Measurements from ENCODE around the gene HYOU1.

The HYOU1 gene

DNA sequence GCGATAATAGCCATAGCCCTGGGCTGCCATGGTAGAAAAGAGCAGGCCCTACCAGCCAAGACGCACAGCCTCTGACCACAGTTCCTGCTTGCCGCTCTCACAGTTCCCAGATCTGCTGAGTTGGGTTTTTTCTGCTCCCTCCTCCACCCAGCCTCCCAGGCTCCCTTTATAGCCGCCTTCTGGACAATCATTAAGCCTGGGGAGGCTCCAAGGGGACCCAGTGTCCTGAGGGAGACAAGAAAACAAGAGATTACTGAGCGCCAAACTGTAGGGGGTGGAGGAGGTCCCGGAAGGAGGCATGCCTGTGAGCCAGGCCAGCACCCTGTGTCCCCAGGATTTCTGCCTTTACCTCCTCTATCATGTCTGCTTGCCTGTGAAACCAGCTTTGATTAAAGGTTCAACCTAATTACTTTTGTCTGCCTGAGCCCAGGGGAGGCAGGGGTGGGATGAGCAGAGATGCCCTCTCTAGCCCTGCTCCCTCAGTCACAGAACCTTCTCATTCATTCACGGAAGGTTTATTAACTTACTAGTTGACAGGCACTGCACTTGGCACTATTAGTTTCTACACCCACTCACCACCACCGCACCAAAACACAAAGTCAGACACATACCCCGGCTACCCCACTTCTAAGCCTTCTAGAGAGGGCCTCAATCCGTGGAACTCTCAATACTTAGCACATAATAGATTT lies 27.5 kb downstream of the HYOU1 start:
- ATAC-seq (replicated peaks; ENCODE audit: extremely low read depth, poor library complexity, severe bottlenecking): no peak
- DNase-seq (ENCODE audit: low spot score in 2 of 2): no peak
- no peaks in the 10 kb centered on the region for H3K27me3 Mint-ChIP-seq
- H3K27ac Mint-ChIP-seq (ENCODE audit: low read depth): no peak overlapping the region
- H3K4me3 Mint-ChIP-seq: peak overlapping the region; percentile 85
- H3K36me3 Mint-ChIP-seq (ENCODE audit: insufficient read depth): peaks cover 11% of the 10 kb centered on the region
- peaks cover 17% of the 10 kb centered on the region for H3K4me1 Mint-ChIP-seq
- no peaks in the 10 kb centered on the region for H3K9me3 Mint-ChIP-seq

- DNase-seq (ENCODE audit: low spot score in 2 of 2) (no peak), ATAC-seq (replicated peaks; ENCODE audit: extremely low read depth, poor library complexity, severe bottlenecking) (no peak)
- Mint-ChIP-seq H3K27me3 (no peaks in the 10 kb centered on the region), H3K4me3 (peak overlapping the region; percentile 85), H3K27ac (ENCODE audit: low read depth) (no peak overlapping the region), H3K36me3 (ENCODE audit: insufficient read depth) (peaks cover 11% of the 10 kb centered on the region), H3K9me3 (no peaks in the 10 kb centered on the region), H3K4me1 (peaks cover 21% of the 10 kb centered on the region)
Measured at GRCh38 chr11:119029069-119029339, 28.0 kb downstream of the HYOU1 start.

DNA sequence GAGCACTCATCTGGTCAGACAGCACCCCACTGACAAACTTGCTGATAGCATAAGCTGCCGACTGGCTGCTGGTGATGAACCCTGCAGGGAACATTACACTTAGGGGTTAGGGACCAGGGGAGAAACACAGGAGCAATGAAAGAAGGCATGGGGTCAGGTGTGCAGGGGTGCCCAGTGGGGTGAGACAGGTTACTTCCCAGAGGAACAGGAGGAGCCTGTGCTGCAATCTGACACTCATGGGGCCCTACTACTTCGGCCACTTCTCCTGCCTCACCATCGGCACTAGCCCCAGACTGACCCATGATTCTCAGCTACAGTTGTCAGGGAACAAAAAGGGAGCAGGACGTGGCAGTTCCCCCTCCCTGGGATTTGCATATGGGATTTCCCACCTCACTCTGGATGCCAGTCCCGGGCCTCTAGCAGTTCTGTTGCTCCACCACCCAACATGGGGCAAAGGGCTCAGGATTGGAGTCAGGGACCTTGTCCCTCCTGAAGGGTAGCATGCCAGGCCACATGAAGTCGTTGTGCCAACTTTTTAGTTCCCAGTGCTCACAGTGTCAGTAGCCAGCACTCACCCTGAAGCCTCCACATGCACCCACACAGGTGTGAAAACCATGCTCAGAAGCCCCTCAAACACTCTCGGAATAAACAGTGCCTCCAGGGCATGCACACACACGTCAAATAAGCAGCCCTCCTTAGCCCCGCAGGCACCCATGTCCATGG lies 28.5 kb downstream of the HYOU1 start:
- H3K27me3 Mint-ChIP-seq: no peaks in the 10 kb centered on the region
- no peak for DNase-seq (ENCODE audit: low spot score in 2 of 2)
- H3K4me3 Mint-ChIP-seq: no peak overlapping the region
- peaks cover 24% of the 10 kb centered on the region for H3K4me1 Mint-ChIP-seq
- H3K36me3 Mint-ChIP-seq (ENCODE audit: insufficient read depth): peaks cover 14% of the 10 kb centered on the region
- ATAC-seq (replicated peaks; ENCODE audit: extremely low read depth, poor library complexity, severe bottlenecking): no peak
- H3K9me3 Mint-ChIP-seq: no peaks in the 10 kb centered on the region
- H3K27ac Mint-ChIP-seq (ENCODE audit: low read depth): no peak overlapping the region

DNA sequence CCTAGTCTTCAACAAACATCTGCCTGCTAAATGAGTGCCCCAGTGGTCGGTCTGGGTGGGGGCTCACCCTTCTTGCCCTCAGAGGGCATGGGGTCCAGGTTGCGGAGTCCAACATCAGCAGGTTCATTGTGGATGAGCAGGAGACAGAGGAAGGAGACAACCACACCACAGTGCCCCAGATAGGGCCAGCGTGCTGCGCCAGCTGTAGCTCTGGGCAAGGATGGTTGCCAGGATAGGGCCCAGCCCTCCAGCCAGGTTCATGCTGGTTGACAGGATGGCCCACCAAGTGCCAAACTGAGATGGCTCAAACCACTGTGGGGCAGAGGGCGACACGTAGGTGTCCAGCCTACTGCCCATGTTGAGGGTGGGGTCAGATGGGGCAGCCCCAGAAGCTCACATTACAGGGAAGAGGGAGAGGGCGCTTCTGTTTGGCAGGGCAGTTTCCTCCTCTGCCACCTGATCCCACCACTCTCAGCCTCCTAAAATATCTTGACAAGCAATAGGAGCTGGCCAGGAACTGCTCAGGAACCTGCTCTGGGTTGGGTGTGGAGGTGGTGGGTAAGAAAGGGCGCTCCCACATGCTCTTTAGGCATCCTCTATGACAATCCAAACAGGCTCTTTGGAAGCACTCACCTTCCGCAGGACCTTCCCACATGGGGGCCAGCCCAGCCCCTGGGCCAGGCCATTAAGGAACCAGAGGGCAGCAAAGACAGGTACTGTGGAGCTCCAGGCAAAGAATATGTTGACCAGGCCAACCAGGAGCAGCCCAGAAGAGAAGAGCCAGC lies 29.3 kb downstream of the HYOU1 start:
- H3K4me1 Mint-ChIP-seq: peaks cover 29% of the 10 kb centered on the region
- H3K27me3 Mint-ChIP-seq: no peaks in the 10 kb centered on the region
- no peak overlapping the region for H3K27ac Mint-ChIP-seq (ENCODE audit: low read depth)
- H3K9me3 Mint-ChIP-seq: no peaks in the 10 kb centered on the region
- H3K4me3 Mint-ChIP-seq: no peak overlapping the region
- H3K36me3 Mint-ChIP-seq (ENCODE audit: insufficient read depth): peaks cover 21% of the 10 kb centered on the region
- DNase-seq (ENCODE audit: low spot score in 2 of 2): no peak
- ATAC-seq (replicated peaks; ENCODE audit: extremely low read depth, poor library complexity, severe bottlenecking): no peak

DNA sequence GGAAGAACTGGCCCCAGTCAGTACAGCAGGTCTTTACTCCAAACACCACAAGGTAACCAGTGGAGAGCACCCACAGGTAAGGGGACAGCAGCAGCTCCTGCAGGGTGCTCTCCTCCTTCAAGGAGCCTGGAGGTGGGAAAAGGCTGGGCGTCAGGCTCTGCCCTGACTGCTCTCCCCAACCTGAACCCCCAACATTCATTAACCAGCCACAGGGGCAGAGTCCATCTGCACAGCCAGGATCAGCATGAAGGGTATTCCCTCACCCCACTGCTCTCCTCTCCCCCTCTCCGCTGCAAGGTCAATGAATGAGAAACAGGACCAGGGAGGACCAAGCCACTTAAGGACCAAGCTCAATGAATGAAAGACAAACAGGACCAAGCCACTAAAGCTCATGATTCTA lies 30.0 kb downstream of the HYOU1 start:
- H3K27ac Mint-ChIP-seq (ENCODE audit: low read depth): peak overlapping the region; percentile 22
- no peak overlapping the region for H3K4me3 Mint-ChIP-seq
- peaks cover 29% of the 10 kb centered on the region for H3K4me1 Mint-ChIP-seq

DNA sequence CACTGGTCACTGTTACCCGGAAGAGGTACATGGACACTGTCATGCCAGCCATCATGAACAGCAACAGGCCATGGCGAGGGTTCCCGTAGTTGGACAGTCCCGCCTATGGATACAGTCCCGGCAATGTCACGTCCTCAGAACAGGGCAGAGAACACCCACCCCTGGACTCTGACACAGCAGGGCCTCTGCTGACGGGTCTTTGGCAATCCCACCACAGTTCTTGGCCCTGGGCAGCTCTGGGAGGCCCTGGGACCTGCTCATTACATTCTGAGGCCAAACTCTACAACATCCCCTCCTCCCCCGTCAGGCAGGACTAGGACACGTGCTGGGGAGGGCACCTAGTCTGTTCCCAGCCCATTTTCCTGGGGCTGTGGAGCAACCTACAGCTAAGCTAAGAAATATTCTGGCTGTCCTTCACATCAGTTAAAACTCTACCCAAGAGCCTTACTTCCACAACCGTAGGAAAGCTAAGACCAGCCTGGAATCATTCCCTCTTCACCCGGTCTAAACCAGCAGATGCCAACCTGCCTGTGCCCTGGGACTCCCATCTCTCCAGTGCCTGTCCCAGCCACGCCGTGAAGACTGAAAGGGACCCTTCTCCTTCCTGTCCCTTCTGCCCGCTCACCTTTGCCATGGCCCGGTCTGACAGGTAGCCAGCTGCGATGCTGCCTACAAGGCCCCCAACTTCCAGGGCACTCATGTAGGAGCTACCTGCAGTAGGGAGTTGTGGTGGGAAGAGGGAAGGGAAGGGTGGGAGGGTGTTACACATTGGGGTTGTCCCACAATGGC lies 30.8 kb downstream of the HYOU1 start:
- H3K27ac Mint-ChIP-seq (ENCODE audit: low read depth): no peak overlapping the region
- no peak overlapping the region for H3K4me3 Mint-ChIP-seq
- no peaks in the 10 kb centered on the region for H3K9me3 Mint-ChIP-seq
- peaks cover 34% of the 10 kb centered on the region for H3K36me3 Mint-ChIP-seq (ENCODE audit: insufficient read depth)
- no peak for ATAC-seq (replicated peaks; ENCODE audit: extremely low read depth, poor library complexity, severe bottlenecking)
- H3K4me1 Mint-ChIP-seq: peaks cover 29% of the 10 kb centered on the region
- no peaks in the 10 kb centered on the region for H3K27me3 Mint-ChIP-seq
- DNase-seq (ENCODE audit: low spot score in 2 of 2): no peak

More for the DNA sequence above, 30.0 kb downstream of the HYOU1 start:
- DNase-seq (ENCODE audit: low spot score in 2 of 2) (no peak), ATAC-seq (replicated peaks; ENCODE audit: extremely low read depth, poor library complexity, severe bottlenecking) (no peak)
- Mint-ChIP-seq H3K9me3 (no peaks in the 10 kb centered on the region), H3K27me3 (no peaks in the 10 kb centered on the region), H3K36me3 (ENCODE audit: insufficient read depth) (peaks cover 29% of the 10 kb centered on the region)

GRCh38 chr11:119025541-119025940 lies 31.5 kb downstream of the HYOU1 start:
- Mint-ChIP-seq H3K27me3 (no peaks in the 10 kb centered on the region), H3K9me3 (no peaks in the 10 kb centered on the region), H3K4me3 (no peak overlapping the region), H3K27ac (ENCODE audit: low read depth) (no peak overlapping the region), H3K4me1 (peaks cover 29% of the 10 kb centered on the region), H3K36me3 (ENCODE audit: insufficient read depth) (peaks cover 35% of the 10 kb centered on the region)
- no peak for ATAC-seq (replicated peaks; ENCODE audit: extremely low read depth, poor library complexity, severe bottlenecking)
- no peak for DNase-seq (ENCODE audit: low spot score in 2 of 2)

- no peak overlapping the region for H3K27ac Mint-ChIP-seq (ENCODE audit: low read depth)
- no peak for DNase-seq (ENCODE audit: low spot score in 2 of 2)
- peaks cover 33% of the 10 kb centered on the region for H3K4me1 Mint-ChIP-seq
- H3K27me3 Mint-ChIP-seq: no peaks in the 10 kb centered on the region
- no peak for ATAC-seq (replicated peaks; ENCODE audit: extremely low read depth, poor library complexity, severe bottlenecking)
- H3K9me3 Mint-ChIP-seq: no peaks in the 10 kb centered on the region
- H3K4me3 Mint-ChIP-seq: no peak overlapping the region
- H3K36me3 Mint-ChIP-seq (ENCODE audit: insufficient read depth): peaks cover 39% of the 10 kb centered on the region
Measured at GRCh38 chr11:119025099-119025473, 31.9 kb downstream of the HYOU1 start.

- Mint-ChIP-seq H3K4me1 (peaks cover 31% of the 10 kb centered on the region), H3K27me3 (no peaks in the 10 kb centered on the region), H3K27ac (ENCODE audit: low read depth) (peak overlapping the region; percentile 35), H3K36me3 (ENCODE audit: insufficient read depth) (peaks cover 41% of the 10 kb centered on the region), H3K9me3 (no peaks in the 10 kb centered on the region), H3K4me3 (peak overlapping the region; percentile 29)
- DNase-seq (ENCODE audit: low spot score in 2 of 2) (no peak), ATAC-seq (replicated peaks; ENCODE audit: extremely low read depth, poor library complexity, severe bottlenecking) (no peak)
Measured at GRCh38 chr11:119024430-119025098, 32.4 kb downstream of the HYOU1 start.

- Mint-ChIP-seq H3K4me3 (no peak overlapping the region), H3K36me3 (ENCODE audit: insufficient read depth) (peaks cover 42% of the 10 kb centered on the region), H3K4me1 (peaks cover 28% of the 10 kb centered on the region), H3K27ac (ENCODE audit: low read depth) (peak overlapping the region; percentile 6), H3K9me3 (no peaks in the 10 kb centered on the region), H3K27me3 (no peaks in the 10 kb centered on the region)
- DNase-seq (ENCODE audit: low spot score in 2 of 2) (no peak), ATAC-seq (replicated peaks; ENCODE audit: extremely low read depth, poor library complexity, severe bottlenecking) (no peak)
Measured at GRCh38 chr11:119023741-119024140, 33.3 kb downstream of the HYOU1 start.

DNA sequence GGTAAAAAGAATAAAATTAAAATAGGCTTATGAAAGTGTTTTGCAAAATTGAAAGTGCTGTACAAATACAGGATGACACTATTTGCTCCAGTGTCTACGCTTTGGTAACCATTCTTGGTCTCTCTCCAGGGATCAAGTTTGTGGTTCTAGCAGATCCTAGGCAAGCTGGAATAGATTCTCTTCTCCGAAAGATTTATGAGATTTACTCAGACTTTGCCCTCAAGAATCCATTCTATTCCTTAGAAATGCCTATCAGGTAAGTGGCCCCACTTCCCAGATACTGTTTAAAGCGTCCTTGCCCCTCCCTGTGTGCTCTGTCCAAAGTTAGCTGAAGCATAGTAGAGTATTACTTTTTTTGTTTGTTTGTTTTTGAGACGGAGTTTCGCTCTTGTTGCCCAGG lies 35.4 kb downstream of the HYOU1 start:
- ATAC-seq (replicated peaks; ENCODE audit: extremely low read depth, poor library complexity, severe bottlenecking) (no peak), DNase-seq (ENCODE audit: low spot score in 2 of 2) (no peak)
- H3K4me1 Mint-ChIP-seq: peaks cover 41% of the 10 kb centered on the region
- no peak overlapping the region for H3K27ac Mint-ChIP-seq (ENCODE audit: low read depth)
- H3K9me3 Mint-ChIP-seq: no peaks in the 10 kb centered on the region
- H3K36me3 Mint-ChIP-seq (ENCODE audit: insufficient read depth): peaks cover 60% of the 10 kb centered on the region
- no peaks in the 10 kb centered on the region for H3K27me3 Mint-ChIP-seq
- H3K4me3 Mint-ChIP-seq: no peak overlapping the region

DNA sequence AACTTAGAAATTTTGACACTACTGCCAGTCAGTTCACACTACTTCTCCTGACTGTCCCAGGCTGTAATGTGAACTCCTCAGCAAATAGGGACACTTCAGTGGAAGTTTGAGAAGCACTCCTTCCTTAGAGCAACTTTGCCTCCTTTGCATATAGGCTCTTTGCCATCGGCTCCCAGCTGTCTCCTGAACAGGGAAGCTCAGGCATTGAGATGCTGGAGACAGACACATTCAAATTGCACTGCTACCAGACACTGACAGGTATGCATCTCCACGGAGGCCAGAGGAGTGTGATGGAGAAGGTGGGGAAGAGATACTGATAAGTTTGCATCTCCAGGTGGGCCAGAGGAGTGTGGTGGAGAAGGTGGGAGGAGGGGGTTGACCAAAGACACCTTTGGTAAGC lies 37.0 kb downstream of the HYOU1 start:
- ATAC-seq (replicated peaks; ENCODE audit: extremely low read depth, poor library complexity, severe bottlenecking) (no peak), DNase-seq (ENCODE audit: low spot score in 2 of 2) (no peak)
- peak overlapping the region; percentile 99 for H3K27ac Mint-ChIP-seq (ENCODE audit: low read depth)
- peaks cover 66% of the 10 kb centered on the region for H3K36me3 Mint-ChIP-seq (ENCODE audit: insufficient read depth)
- H3K27me3 Mint-ChIP-seq: no peaks in the 10 kb centered on the region
- no peaks in the 10 kb centered on the region for H3K9me3 Mint-ChIP-seq
- H3K4me1 Mint-ChIP-seq: peaks cover 55% of the 10 kb centered on the region
- peak overlapping the region; percentile 98 for H3K4me3 Mint-ChIP-seq
